PC-9 (cell line): ENCODE results near the gene CSNK2A2. TPM values are rescaled to one million over a fixed set of nuclear protein-coding genes. Genes with fewer than 3 reads are reported as not detected.
A peak's percentile ranks its signal among the peaks of the same experiment; 100 is the strongest.

Experiments
- BruUV-seq: library from RNA; stranded (reverse); fragments of 400-500 nt; replicated peaks from 2 replicates; lab custom pipeline; 2021; lab: Mats Ljungman, UMichigan
- CTCF ChIA-PET: fragments of 300-600 bp; sonication (Branson Sonifier 250); formaldehyde crosslinking; loops from one replicate; lab custom pipeline; 2022; ENCODE audit warnings: antibody characterized with exemption; lab: Charles Lee
- POLR2A ChIA-PET: fragments of 300-600 bp; sonication (Branson Sonifier 250); formaldehyde crosslinking; loops from one replicate; lab custom pipeline; 2022; ENCODE audit warnings: antibody characterized with exemption; ENCODE audit not compliant: unreplicated experiment; lab: Charles Lee
- DNase-seq, 2 experiments: peaks; one replicate each; pipeline versions ENCODE4 v3.0.0 to v3.0.0-alpha.2; 2015 to 2022; ENCODE audit warnings: mixed read lengths in 1 of 2
- H2AFZ ChIP-seq: fragments of 200-600 bp; sonication (generic); 2 replicates; pipeline ENCODE4 v1.8.1; 2017; ENCODE audit warnings: antibody characterized with exemption
- H3F3A ChIP-seq: fragments of 200-600 bp; sonication (generic); 2 replicates; pipeline ENCODE4 v1.8.1; 2017; ENCODE audit warnings: antibody characterized with exemption, mild to moderate bottlenecking, low read depth; ENCODE audit not compliant: insufficient read depth
- H3K27ac ChIP-seq: fragments of 200-600 bp; sonication (generic); 2 replicates; pipeline ENCODE4 v1.6.1; 2016; ENCODE audit warnings: mixed run types
- H3K27me3 ChIP-seq: fragments of 200-600 bp; sonication (generic); 2 replicates; pipeline ENCODE4 v1.6.1; 2016; ENCODE audit warnings: low read depth, mixed run types; ENCODE audit not compliant: insufficient read depth
- H3K36me3 ChIP-seq: fragments of 200-600 bp; sonication (generic); 2 replicates; pipeline ENCODE4 v1.6.1; 2016; ENCODE audit warnings: low read depth, mixed run types
- H3K4me1 ChIP-seq: fragments of 200-600 bp; sonication (generic); replicated peaks from 2 replicates; pipeline ENCODE4 v1.6.1; 2016; ENCODE audit warnings: mixed run types; ENCODE audit not compliant: insufficient read depth
- H3K4me2 ChIP-seq: fragments of 200-600 bp; sonication (generic); 2 replicates; pipeline ENCODE4 v1.6.1; 2017; ENCODE audit warnings: mixed run types
- H3K4me3 ChIP-seq: fragments of 200-600 bp; sonication (generic); 2 replicates; pipeline ENCODE4 v1.6.1; 2016; ENCODE audit warnings: mixed run types
- H3K79me2 ChIP-seq: fragments of 200-600 bp; sonication (generic); 2 replicates; pipeline ENCODE4 v1.6.1; 2017; ENCODE audit warnings: low read depth, mixed run types
- H3K9me2 ChIP-seq: fragments of 200-600 bp; sonication (generic); 2 replicates; pipeline ENCODE4 v1.8.1; 2017; ENCODE audit warnings: mild to moderate bottlenecking; ENCODE audit not compliant: insufficient read depth
- H3K9me3 ChIP-seq: fragments of 200-600 bp; sonication (generic); 2 replicates; pipeline ENCODE4 v1.8.1; 2016; ENCODE audit warnings: low read depth; ENCODE audit not compliant: insufficient read depth
- H4K20me1 ChIP-seq: fragments of 200-600 bp; sonication (generic); 2 replicates; pipeline ENCODE4 v1.8.1; 2017; ENCODE audit not compliant: insufficient read depth
- EZH2 ChIP-seq: fragments of 200-600 bp; sonication (generic); IDR thresholded peaks from 2 replicates; pipeline ENCODE4 v1.8.0; 2017; ENCODE audit warnings: antibody characterized with exemption, low read depth
- intact Hi-C: fragments of 100-400 bp; cut with micrococcal nuclease; formaldehyde crosslinking; loops from one replicate; pipeline ENCODE4 v1.10.0; 2022; ENCODE audit not compliant: unreplicated experiment
- total RNA-seq: library from RNA; stranded (reverse); gene quantifications from 2 replicates; pipeline ENCODE4 v1.2.3, GENCODE V29; 2021
- TF ChIP-seq, protein P1 (sequence below): fragments of 200-600 bp; sonication (generic); conservative IDR thresholded peaks from 2 replicates; pipeline ENCODE4 v1.6.1; 2017; ENCODE audit warnings: mixed run types, antibody characterized with exemption, mild to moderate bottlenecking, moderate library complexity

Gene CSNK2A2
- total RNA-seq, 1 experiment from 2014 or later: 100 TPM

DNA sequence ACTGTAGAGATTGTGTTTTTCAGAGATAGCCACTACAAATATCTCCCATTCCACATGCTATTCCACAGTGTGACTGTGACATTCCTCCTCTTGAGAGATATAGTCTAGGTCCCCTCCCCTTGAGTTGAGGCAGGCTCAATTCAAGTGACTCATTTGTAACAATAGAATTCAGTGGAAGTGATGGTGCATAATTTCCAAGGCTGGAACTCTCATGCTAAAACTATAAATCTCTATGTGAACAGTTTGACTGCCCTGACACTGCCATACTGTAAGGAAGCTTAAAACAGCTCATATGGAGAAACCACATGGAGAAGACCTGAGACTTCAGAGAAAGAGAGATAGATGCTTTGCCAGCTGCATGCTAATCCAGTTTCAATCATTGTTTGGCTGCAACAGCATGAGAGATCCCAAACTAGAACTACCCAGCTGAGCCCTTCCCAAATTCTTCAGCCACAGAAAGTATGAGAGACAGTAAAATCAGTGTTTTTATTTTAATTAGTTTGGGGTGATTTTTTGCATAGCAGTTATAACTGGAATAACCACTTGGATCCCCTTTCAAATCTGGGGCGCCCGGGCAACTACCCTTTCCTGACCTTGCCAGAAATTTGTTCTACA, 19.5 kb upstream of the CSNK2A2 start:
- Histone ChIP-seq H2AFZ (no peak overlapping the region), H3K27ac (no peak overlapping the region), H3K36me3 (no peaks in the 10 kb centered on the region), H3F3A (peaks cover 6% of the 10 kb centered on the region; the same call in 1 of the 2 replicates), H3K4me2 (no peak overlapping the region), H3K4me1 (peaks cover 15% of the 10 kb centered on the region), H3K79me2 (no peaks in the 10 kb centered on the region), H4K20me1 (no peaks in the 10 kb centered on the region), H3K9me3 (no peaks in the 10 kb centered on the region), H3K27me3 (no peaks in the 10 kb centered on the region), H3K9me2 (no peaks in the 10 kb centered on the region), H3K4me3 (no peak overlapping the region)
- no peak for TF ChIP-seq EZH2
- TF ChIP-seq, protein P1, sequence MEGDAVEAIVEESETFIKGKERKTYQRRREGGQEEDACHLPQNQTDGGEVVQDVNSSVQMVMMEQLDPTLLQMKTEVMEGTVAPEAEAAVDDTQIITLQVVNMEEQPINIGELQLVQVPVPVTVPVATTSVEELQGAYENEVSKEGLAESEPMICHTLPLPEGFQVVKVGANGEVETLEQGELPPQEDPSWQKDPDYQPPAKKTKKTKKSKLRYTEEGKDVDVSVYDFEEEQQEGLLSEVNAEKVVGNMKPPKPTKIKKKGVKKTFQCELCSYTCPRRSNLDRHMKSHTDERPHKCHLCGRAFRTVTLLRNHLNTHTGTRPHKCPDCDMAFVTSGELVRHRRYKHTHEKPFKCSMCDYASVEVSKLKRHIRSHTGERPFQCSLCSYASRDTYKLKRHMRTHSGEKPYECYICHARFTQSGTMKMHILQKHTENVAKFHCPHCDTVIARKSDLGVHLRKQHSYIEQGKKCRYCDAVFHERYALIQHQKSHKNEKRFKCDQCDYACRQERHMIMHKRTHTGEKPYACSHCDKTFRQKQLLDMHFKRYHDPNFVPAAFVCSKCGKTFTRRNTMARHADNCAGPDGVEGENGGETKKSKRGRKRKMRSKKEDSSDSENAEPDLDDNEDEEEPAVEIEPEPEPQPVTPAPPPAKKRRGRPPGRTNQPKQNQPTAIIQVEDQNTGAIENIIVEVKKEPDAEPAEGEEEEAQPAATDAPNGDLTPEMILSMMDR: no peak
- intact Hi-C loops: no loop called here
- no peak for DNase-seq
- POLR2A ChIA-PET: no interaction called here
- no TSS peak for BruUV-seq
- CTCF ChIA-PET: no interaction called here

DNA sequence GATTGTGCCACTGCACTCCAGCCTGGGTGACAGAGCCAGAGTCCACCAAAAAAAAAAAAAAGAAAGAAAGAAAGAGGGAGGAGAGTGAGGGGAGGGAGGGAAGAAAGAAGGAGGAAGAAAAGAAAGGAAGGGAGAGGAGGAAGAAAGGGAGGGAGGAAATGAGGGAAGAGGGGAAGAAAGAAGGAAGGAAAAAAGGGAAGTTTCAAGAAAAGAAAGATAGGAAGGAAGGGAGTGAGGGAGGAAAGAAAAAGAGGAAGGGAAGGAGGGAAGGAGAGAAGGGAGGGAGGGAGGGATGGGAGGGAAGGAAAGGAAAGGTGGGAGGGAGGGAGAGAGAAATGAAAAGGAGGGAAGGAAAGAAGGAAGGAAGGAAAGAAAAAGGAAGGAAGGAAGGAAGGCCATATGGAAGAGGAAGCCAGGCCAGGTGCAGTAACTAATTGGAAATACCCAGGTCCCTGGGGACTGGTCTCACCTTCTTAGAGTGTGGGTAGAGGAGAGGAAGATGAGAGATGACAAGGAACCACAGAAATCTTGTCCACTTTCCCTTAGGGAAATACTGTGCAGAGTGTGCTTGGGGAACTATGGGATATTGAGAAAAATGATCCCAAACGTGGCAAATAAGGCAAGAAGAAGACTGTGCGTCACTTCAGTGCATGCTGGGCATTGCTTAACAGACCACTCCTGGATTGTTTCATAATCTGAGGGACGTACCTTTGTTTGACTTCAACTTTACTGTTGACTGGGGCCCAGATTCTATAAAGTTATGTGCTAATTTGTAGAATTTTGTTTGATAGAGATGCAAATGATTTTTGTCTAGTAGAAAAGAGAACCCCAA, 15.1 kb upstream of the CSNK2A2 start:
- Histone ChIP-seq H2AFZ (no peak overlapping the region), H3K4me2 (no peak overlapping the region), H3K79me2 (no peaks in the 10 kb centered on the region), H3F3A (peaks cover 8% of the 10 kb centered on the region; the same call in 1 of the 2 replicates), H3K4me3 (no peak overlapping the region), H3K36me3 (no peaks in the 10 kb centered on the region), H3K4me1 (peaks cover 24% of the 10 kb centered on the region), H3K27ac (no peak overlapping the region), H3K27me3 (no peaks in the 10 kb centered on the region), H3K9me2 (no peaks in the 10 kb centered on the region), H4K20me1 (no peaks in the 10 kb centered on the region), H3K9me3 (no peaks in the 10 kb centered on the region)
- no peak for DNase-seq
- CTCF ChIA-PET: no interaction called here
- intact Hi-C loops: no loop called here
- no TSS peak for BruUV-seq
- no peak for TF ChIP-seq EZH2
- TF ChIP-seq, protein P1: no peak
- POLR2A ChIA-PET: no interaction called here

DNA sequence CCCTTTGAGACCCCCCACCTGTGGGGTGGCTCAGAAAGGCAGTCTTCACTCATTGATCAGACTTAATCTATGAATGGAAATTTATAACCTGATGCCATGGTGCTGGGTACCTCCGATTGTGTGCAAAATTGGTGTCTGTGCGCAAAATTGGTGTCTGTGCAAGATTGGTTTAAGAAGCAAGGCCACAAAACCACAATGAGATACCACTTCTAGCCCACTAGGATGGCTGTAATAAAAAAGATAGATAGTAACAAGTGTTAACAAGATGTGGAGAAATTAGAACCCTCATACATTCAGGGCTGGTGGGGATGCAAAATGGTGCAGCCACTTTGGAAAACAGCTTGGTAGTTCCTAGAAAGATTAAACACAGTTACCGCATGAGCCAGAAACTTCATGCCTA, 13.9 kb upstream of the CSNK2A2 start:
- H3K4me1 ChIP-seq: peaks cover 20% of the 10 kb centered on the region
- H2AFZ ChIP-seq: no peak overlapping the region
- H3F3A ChIP-seq: peaks cover 8% of the 10 kb centered on the region; the same call in 1 of the 2 replicates
- BruUV-seq: no TSS peak
- ChIA-PET POLR2A (no interaction called here), CTCF (no interaction called here)
- H3K27ac ChIP-seq: peak overlapping the region; percentile 42; the same call in 1 of the 2 replicates
- H3K9me3 ChIP-seq: no peaks in the 10 kb centered on the region
- no peak for DNase-seq
- TF ChIP-seq EZH2: no peak
- TF ChIP-seq, protein P1: no peak
- H3K4me3 ChIP-seq: no peak overlapping the region
- H3K4me2 ChIP-seq: no peak overlapping the region
- no peaks in the 10 kb centered on the region for H3K36me3 ChIP-seq
- intact Hi-C loops: no loop called here
- no peaks in the 10 kb centered on the region for H3K27me3 ChIP-seq
- no peaks in the 10 kb centered on the region for H4K20me1 ChIP-seq
- H3K79me2 ChIP-seq: no peaks in the 10 kb centered on the region
- no peaks in the 10 kb centered on the region for H3K9me2 ChIP-seq
